Measurements from ENCODE around the gene NAALADL2.

The NAALADL2 gene

DNA sequence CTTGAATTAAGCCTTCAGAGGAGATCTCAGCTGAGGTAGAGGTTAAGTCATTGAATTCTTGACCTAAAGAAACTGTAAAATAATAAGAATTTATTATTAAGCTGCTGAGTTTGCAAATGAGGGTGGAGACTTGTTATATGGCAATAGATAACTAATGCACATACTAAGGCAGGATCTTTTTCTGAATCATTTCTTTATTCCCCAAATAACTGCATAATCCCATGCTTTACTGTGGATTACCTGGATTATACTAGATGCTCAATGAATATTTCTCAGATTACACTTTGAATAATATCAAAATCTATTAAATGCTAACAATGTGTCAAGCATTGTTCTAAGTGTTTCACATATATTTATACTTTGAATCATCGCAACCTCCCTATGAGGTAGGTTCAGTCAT is 532.5 kb downstream of the NAALADL2 start:
- Histone ChIP-seq H3K4me1 (ENCODE audit: control insufficient read depth, insufficient read depth, low read length) (peaks cover 11% of the 10 kb centered on the region), H3K36me3 (ENCODE audit: control insufficient read depth, insufficient read depth, low read length) (no peaks in the 10 kb centered on the region), H3K9ac (ENCODE audit: low read depth, low read length) (no peak overlapping the region), H3K4me3 (ENCODE audit: low read depth, low read length) (no peak overlapping the region), H3K9me3 (ENCODE audit: control insufficient read depth, insufficient read depth, low read length) (no peaks in the 10 kb centered on the region), H3K27me3 (ENCODE audit: control insufficient read depth, insufficient read depth, low read length) (no peaks in the 10 kb centered on the region), H3K27ac (ENCODE audit: low read depth, low read length) (no peak overlapping the region)

DNA sequence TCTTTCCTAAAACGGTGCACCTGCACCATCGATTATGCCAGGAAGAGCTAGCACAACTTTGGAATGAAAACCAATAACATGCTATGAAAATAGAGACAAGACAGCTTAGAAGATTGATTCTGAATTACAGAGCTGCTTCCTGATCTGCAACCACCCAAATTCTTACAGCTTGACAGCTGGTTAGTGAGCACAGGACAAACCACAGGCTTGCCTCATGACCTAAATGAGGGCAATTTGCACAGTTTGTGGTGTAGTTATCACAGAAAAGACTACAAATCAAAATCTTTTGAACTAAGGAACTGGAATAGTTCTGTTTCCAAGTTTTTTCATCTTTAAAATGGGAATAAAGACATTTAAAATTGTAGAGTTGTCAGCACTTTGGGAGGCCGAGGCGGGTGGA is 533.5 kb downstream of the NAALADL2 start:
- Histone ChIP-seq H3K36me3 (ENCODE audit: control insufficient read depth, insufficient read depth, low read length) (no peaks in the 10 kb centered on the region), H3K4me1 (ENCODE audit: control insufficient read depth, insufficient read depth, low read length) (peaks cover 11% of the 10 kb centered on the region), H3K27me3 (ENCODE audit: control insufficient read depth, insufficient read depth, low read length) (no peaks in the 10 kb centered on the region), H3K9me3 (ENCODE audit: control insufficient read depth, insufficient read depth, low read length) (no peaks in the 10 kb centered on the region), H3K4me3 (ENCODE audit: low read depth, low read length) (no peak overlapping the region), H3K27ac (ENCODE audit: low read depth, low read length) (no peak overlapping the region), H3K9ac (ENCODE audit: low read depth, low read length) (no peak overlapping the region)

DNA sequence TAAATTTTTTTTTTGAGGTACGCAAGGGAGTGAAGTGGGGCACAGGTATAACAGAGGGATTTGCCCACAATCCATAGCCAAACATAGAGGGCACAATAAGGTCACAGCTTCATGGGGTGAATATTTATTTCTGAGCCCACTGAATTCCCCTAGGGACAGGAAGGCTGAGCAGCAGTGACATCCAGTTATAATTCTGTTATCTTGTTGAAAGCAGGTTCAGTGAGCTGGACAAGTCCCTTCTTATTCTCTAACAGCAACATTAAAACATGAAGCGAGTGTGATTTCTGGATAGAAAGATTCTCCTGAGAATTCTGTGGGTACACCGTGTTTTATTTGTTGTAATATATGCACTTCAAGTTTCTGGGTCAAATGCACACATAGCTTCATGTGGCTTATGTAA is 538.2 kb downstream of the NAALADL2 start:
- Histone ChIP-seq H3K36me3 (ENCODE audit: control insufficient read depth, insufficient read depth, low read length) (no peaks in the 10 kb centered on the region), H3K9me3 (ENCODE audit: control insufficient read depth, insufficient read depth, low read length) (no peaks in the 10 kb centered on the region), H3K4me3 (ENCODE audit: low read depth, low read length) (no peak overlapping the region), H3K27ac (ENCODE audit: low read depth, low read length) (no peak overlapping the region), H3K27me3 (ENCODE audit: control insufficient read depth, insufficient read depth, low read length) (no peaks in the 10 kb centered on the region), H3K9ac (ENCODE audit: low read depth, low read length) (no peak overlapping the region), H3K4me1 (ENCODE audit: control insufficient read depth, insufficient read depth, low read length) (peaks cover 21% of the 10 kb centered on the region)

DNA sequence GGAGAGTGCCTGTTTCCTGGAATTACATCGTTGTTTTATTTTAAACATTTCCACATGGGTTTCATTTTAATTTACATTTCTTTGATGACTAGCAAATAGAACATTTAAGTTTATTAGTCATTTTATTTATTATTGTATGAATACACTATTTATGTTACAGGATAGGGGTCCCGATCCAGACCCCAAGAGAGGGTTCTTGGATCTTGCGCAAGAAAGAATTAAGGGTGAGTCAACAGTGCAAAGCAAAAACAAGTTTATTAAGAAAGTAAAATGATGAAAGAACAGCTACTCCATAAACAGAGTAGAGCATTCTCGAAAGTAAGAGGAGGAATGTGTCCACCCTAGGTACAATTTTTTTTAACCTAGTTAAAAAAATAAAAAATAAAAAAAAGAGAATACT is 539.5 kb downstream of the NAALADL2 start:
- Histone ChIP-seq H3K4me3 (ENCODE audit: low read depth, low read length) (no peak overlapping the region), H3K36me3 (ENCODE audit: control insufficient read depth, insufficient read depth, low read length) (no peaks in the 10 kb centered on the region), H3K27me3 (ENCODE audit: control insufficient read depth, insufficient read depth, low read length) (no peaks in the 10 kb centered on the region), H3K9ac (ENCODE audit: low read depth, low read length) (no peak overlapping the region), H3K27ac (ENCODE audit: low read depth, low read length) (no peak overlapping the region), H3K4me1 (ENCODE audit: control insufficient read depth, insufficient read depth, low read length) (peaks cover 21% of the 10 kb centered on the region), H3K9me3 (ENCODE audit: control insufficient read depth, insufficient read depth, low read length) (no peaks in the 10 kb centered on the region)

DNA sequence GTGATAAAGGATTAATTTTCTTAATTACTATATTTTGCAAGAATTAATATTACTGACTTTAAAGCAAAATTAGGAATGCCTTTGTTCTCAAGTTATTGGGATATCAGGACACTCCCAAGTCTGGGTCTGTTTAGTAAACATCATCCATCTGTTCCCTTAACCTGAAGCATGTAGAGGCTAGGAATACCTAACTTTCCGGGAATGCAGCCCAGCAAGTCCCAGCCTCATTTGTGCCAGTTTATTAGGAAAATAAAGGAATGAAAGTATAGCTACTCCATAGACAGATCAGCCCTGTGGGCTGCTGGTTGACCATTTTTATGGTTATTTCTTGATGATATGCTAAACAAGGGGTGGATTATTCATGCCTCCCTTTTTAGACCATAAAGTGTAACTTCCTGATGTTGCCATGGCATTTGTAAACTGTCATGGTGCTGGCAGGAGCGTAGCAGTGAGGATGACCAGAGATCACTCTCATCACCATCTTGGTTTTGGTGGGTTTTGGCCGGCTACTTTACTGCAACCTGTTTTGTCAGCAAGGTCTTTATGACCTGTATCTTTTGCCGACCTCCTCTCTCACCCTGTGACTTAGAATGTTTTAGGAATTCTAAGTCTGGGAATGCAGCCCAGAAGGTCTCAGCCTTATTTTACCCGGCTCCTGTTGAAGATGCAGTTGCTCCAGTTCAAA is 540.2 kb downstream of the NAALADL2 start:
- H3K27me3 ChIP-seq (ENCODE audit: control insufficient read depth, insufficient read depth, low read length): no peaks in the 10 kb centered on the region
- peaks cover 21% of the 10 kb centered on the region for H3K4me1 ChIP-seq (ENCODE audit: control insufficient read depth, insufficient read depth, low read length)
- no peak overlapping the region for H3K4me3 ChIP-seq (ENCODE audit: low read depth, low read length)
- H3K9me3 ChIP-seq (ENCODE audit: control insufficient read depth, insufficient read depth, low read length): no peaks in the 10 kb centered on the region
- no peak overlapping the region for H3K9ac ChIP-seq (ENCODE audit: low read depth, low read length)
- no peak overlapping the region for H3K27ac ChIP-seq (ENCODE audit: low read depth, low read length)
- no peaks in the 10 kb centered on the region for H3K36me3 ChIP-seq (ENCODE audit: control insufficient read depth, insufficient read depth, low read length)

DNA sequence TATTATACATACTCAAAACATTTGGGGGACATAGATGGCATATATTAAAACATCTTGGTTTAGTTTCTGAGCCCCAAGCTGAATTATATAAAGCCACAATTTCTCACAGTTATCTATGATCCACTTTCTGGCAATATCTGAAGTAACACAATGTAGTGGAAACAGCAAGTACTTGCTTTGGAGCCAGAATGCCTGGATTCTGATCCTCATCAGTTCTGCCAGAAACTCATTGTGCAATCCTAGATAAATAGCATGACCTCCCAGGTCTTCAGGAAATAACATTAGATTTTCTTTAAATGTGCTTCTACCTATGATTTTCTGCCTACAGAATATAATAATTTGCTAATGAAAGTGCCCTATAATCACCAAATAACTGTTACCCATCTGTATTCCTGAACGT is 544.9 kb downstream of the NAALADL2 start:
- H3K9ac ChIP-seq (ENCODE audit: low read depth, low read length): no peak overlapping the region
- no peak overlapping the region for H3K27ac ChIP-seq (ENCODE audit: low read depth, low read length)
- no peaks in the 10 kb centered on the region for H3K9me3 ChIP-seq (ENCODE audit: control insufficient read depth, insufficient read depth, low read length)
- H3K4me3 ChIP-seq (ENCODE audit: low read depth, low read length): no peak overlapping the region
- no peaks in the 10 kb centered on the region for H3K36me3 ChIP-seq (ENCODE audit: control insufficient read depth, insufficient read depth, low read length)
- no peaks in the 10 kb centered on the region for H3K27me3 ChIP-seq (ENCODE audit: control insufficient read depth, insufficient read depth, low read length)
- H3K4me1 ChIP-seq (ENCODE audit: control insufficient read depth, insufficient read depth, low read length): peaks cover 8% of the 10 kb centered on the region

DNA sequence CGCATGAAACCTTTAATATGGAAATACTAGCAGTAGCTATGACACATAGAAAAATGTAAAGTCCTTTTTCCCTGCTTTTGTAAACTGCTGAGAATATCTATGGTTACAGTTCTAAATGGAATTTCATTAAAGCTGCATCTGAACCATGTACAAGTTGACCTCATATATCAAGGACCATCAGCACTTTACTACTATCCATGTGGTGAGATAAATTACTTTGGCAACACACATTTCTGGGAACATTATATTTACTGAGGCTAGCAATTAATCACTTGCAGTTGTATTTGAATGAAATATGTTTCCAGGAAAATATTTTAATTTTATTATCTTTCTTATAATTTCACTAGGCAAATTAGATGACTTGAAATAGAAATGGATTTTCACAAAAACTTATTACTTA is 545.5 kb downstream of the NAALADL2 start:
- Histone ChIP-seq H3K4me1 (ENCODE audit: control insufficient read depth, insufficient read depth, low read length) (peaks cover 2% of the 10 kb centered on the region; the same call in 1 of the 2 replicates), H3K27me3 (ENCODE audit: control insufficient read depth, insufficient read depth, low read length) (no peaks in the 10 kb centered on the region), H3K9ac (ENCODE audit: low read depth, low read length) (no peak overlapping the region), H3K4me3 (ENCODE audit: low read depth, low read length) (no peak overlapping the region), H3K27ac (ENCODE audit: low read depth, low read length) (no peak overlapping the region), H3K36me3 (ENCODE audit: control insufficient read depth, insufficient read depth, low read length) (no peaks in the 10 kb centered on the region), H3K9me3 (ENCODE audit: control insufficient read depth, insufficient read depth, low read length) (no peaks in the 10 kb centered on the region)

DNA sequence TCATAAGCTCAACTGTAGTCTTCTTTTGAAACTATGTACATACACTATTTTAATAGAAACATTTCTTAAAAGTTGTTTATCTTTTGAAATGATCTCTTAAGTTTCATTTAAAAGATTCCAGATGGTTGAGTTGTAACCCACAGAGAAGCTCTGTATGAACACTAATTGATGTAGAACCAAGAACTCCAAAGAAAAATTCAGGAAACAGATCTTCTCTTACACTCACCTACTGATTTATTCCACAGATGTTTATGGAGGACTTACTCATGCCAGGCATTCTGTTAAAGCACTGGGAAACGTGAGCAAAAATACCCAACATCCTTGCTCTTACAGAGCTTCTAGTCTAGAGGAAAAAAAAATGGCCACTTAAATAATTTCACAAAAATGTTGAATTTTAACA is 551.1 kb downstream of the NAALADL2 start:
- no peaks in the 10 kb centered on the region for H3K36me3 ChIP-seq (ENCODE audit: control insufficient read depth, insufficient read depth, low read length)
- no peak overlapping the region for H3K9ac ChIP-seq (ENCODE audit: low read depth, low read length)
- H3K27me3 ChIP-seq (ENCODE audit: control insufficient read depth, insufficient read depth, low read length): no peaks in the 10 kb centered on the region
- no peak overlapping the region for H3K27ac ChIP-seq (ENCODE audit: low read depth, low read length)
- H3K9me3 ChIP-seq (ENCODE audit: control insufficient read depth, insufficient read depth, low read length): no peaks in the 10 kb centered on the region
- no peak overlapping the region for H3K4me3 ChIP-seq (ENCODE audit: low read depth, low read length)
- H3K4me1 ChIP-seq (ENCODE audit: control insufficient read depth, insufficient read depth, low read length): peaks cover 15% of the 10 kb centered on the region

DNA sequence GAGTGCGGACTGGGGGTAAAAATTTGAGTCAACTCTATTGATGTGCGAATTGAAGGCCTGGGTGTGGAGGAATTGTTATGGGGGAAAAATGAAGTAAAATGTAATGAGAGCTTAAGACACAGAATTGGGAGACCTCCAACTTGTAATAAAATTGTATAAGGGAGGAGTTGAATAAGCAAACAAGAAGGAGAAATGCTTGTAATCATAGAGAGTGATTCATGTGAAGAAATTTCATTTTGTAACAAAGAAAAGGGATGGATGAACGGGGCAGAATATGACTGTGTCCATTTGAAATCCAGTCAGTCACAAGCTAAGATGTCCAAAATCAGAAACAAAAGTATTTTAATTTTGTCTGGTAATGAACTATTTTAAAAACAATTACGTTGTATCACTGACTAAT is 552.3 kb downstream of the NAALADL2 start:
- H3K9me3 ChIP-seq (ENCODE audit: control insufficient read depth, insufficient read depth, low read length): no peaks in the 10 kb centered on the region
- H3K9ac ChIP-seq (ENCODE audit: low read depth, low read length): no peak overlapping the region
- H3K4me3 ChIP-seq (ENCODE audit: low read depth, low read length): no peak overlapping the region
- no peaks in the 10 kb centered on the region for H3K36me3 ChIP-seq (ENCODE audit: control insufficient read depth, insufficient read depth, low read length)
- peaks cover 15% of the 10 kb centered on the region for H3K4me1 ChIP-seq (ENCODE audit: control insufficient read depth, insufficient read depth, low read length)
- H3K27me3 ChIP-seq (ENCODE audit: control insufficient read depth, insufficient read depth, low read length): no peaks in the 10 kb centered on the region
- H3K27ac ChIP-seq (ENCODE audit: low read depth, low read length): no peak overlapping the region

DNA sequence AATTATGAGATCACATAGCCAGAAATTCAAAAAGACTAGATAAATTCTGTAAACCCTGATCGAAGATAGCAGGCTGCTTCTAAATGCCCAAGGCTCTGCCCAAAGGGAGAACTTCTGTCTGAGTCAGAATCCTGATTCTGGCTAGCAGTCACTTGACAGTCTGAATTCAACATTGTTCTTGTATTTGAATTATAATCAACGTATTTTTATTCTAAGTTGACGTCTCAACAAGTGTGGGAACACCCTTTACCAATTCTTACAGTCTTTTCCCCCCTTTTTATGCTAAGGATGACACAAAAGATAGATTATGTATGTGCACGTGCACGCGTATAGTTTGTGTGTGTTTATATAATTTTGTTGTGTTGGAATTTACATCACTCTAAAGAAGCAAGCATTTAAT is 552.8 kb downstream of the NAALADL2 start:
- no peak overlapping the region for H3K27ac ChIP-seq (ENCODE audit: low read depth, low read length)
- peaks cover 15% of the 10 kb centered on the region for H3K4me1 ChIP-seq (ENCODE audit: control insufficient read depth, insufficient read depth, low read length)
- H3K4me3 ChIP-seq (ENCODE audit: low read depth, low read length): no peak overlapping the region
- H3K9me3 ChIP-seq (ENCODE audit: control insufficient read depth, insufficient read depth, low read length): no peaks in the 10 kb centered on the region
- no peak overlapping the region for H3K9ac ChIP-seq (ENCODE audit: low read depth, low read length)
- no peaks in the 10 kb centered on the region for H3K27me3 ChIP-seq (ENCODE audit: control insufficient read depth, insufficient read depth, low read length)
- no peaks in the 10 kb centered on the region for H3K36me3 ChIP-seq (ENCODE audit: control insufficient read depth, insufficient read depth, low read length)

DNA sequence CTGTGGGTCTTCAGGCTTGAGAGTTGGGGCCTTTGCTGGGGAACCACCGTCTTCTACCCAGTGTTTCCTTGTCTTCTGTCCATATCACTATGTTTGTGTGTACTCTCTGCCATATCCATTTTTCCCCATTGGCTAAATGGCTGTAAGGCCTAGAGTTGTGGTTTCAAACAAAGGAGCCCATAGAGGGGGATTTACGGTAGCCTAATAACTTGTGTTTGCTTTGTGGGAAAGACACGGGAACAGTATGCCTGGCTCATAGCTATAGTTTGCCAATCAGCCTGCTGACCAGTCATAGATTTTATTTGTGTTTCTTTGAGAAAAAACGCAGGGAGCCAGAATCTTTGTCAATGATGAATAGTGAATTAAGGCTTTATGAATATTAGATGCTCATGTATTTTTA is 554.8 kb downstream of the NAALADL2 start:
- Histone ChIP-seq H3K4me3 (ENCODE audit: low read depth, low read length) (no peak overlapping the region), H3K4me1 (ENCODE audit: control insufficient read depth, insufficient read depth, low read length) (peaks cover 15% of the 10 kb centered on the region), H3K9ac (ENCODE audit: low read depth, low read length) (no peak overlapping the region), H3K9me3 (ENCODE audit: control insufficient read depth, insufficient read depth, low read length) (no peaks in the 10 kb centered on the region), H3K36me3 (ENCODE audit: control insufficient read depth, insufficient read depth, low read length) (no peaks in the 10 kb centered on the region), H3K27ac (ENCODE audit: low read depth, low read length) (no peak overlapping the region), H3K27me3 (ENCODE audit: control insufficient read depth, insufficient read depth, low read length) (no peaks in the 10 kb centered on the region)

All from HUES48 (cell line).